Tibial nerve (tissue), 4 donors: ENCODE measurements around the gene YES1. TPM values are rescaled to one million over a fixed set of nuclear protein-coding genes. Genes with fewer than 3 reads are reported as not detected.
"Not testable (repeated sequence)": the region's sequence is repeated elsewhere in the genome, so short reads cannot be mapped to it uniquely, and the experiment has no call there.

Experiments used
- DNase-seq, 2 donors: peaks; one replicate each; pipeline ENCODE4 v3.0.0-alpha.2; 2019; ENCODE audit warnings: low spot score in 2 of 2
- H3K27ac ChIP-seq, 4 donors: fragments of 200-600 bp; sonication (generic) in 3 of 4; one replicate each; pipeline ENCODE4 v1.5.1; 2017 to 2019; ENCODE audit warnings: mild to moderate bottlenecking in 1 of 4
- H3K27me3 ChIP-seq, 2 donors: fragments of 200-600 bp; sonication (generic) in 1 of 2; one replicate each; pipeline versions ENCODE4 v1.5.1 to v1.6.0; 2017 to 2019
- H3K36me3 ChIP-seq, 3 donors: fragments of 200-600 bp; sonication (generic); one replicate each; pipeline ENCODE4 v1.5.1; 2018 to 2019
- H3K4me1 ChIP-seq, 4 donors: fragments of 200-600 bp; sonication (generic) in 3 of 4; one replicate each; pipeline ENCODE4 v1.5.1; 2017 to 2019
- H3K4me3 ChIP-seq, 4 donors: fragments of 200-600 bp; sonication (generic) in 3 of 4; one replicate each; pipeline ENCODE4 v1.5.1; 2017 to 2019; ENCODE audit warnings: mild to moderate bottlenecking in 1 of 4, moderate library complexity in 1 of 4
- H3K9me3 ChIP-seq, 4 donors: fragments of 200-600 bp; sonication (generic) in 3 of 4; one replicate each; pipeline ENCODE4 v1.5.1; 2017 to 2019
- CTCF ChIP-seq, 5 experiments: fragments of 200-600 bp in 3 of 5; fragments of 450-650 bp in 2 of 5; sonication (generic) in 3 of 5; IDR thresholded peaks; one replicate each; pipeline ENCODE4 v1.5.1; 2016 to 2019; ENCODE audit warnings: antibody characterized with exemption in 5 of 5, mild to moderate bottlenecking in 3 of 5, moderate library complexity in 2 of 5
- EP300 ChIP-seq, 2 donors: sonication (generic); formaldehyde crosslinking; IDR thresholded peaks; one replicate each; pipeline ENCODE4 v1.6.1; 2017; ENCODE audit warnings: antibody characterized with exemption in 2 of 2, mild to moderate bottlenecking in 1 of 2
- POLR2A ChIP-seq, 2 donors: fragments of 450-650 bp; IDR thresholded peaks; one replicate each; pipeline ENCODE4 v1.6.1; 2017; ENCODE audit warnings: antibody characterized with exemption in 2 of 2, mild to moderate bottlenecking in 2 of 2, moderate library complexity in 2 of 2
- WGBS, 2 donors: methylation state at CpG; one replicate each; pipeline ENCODE4 v1.1.5; 2018; 5-methylcytosine and 5-hydroxymethylcytosine counted together
- total RNA-seq, 4 donors: library from RNA; depleted of rRNA; stranded (reverse); fragments of >200 nt; gene quantifications; one replicate each; pipeline ENCODE4 v1.1.0, GENCODE V29; 2016

YES1 gene
- total RNA-seq, 4 donors from 2014 or later: 47.5 to 73.0 (median 59.1) TPM

- peak overlapping the region; percentile 85 to 96 (median 94) for H3K27ac ChIP-seq
- peaks cover 0 to 19% (median 5%) of the 10 kb centered on the region in 4 donors for H3K4me1 ChIP-seq
- H3K27me3 ChIP-seq: no peaks in the 10 kb centered on the region
- H3K36me3 ChIP-seq: no peaks in the 10 kb centered on the region
- peak overlapping the region in 2 of 4 donors; percentile 94 for H3K4me3 ChIP-seq
- no peak for DNase-seq
- whole genome bisulfite sequencing, 2 donors: 52 to 59% methylated on average over 18 of the region's 18 CpGs
- no peaks in the 10 kb centered on the region for H3K9me3 ChIP-seq
- TF ChIP-seq CTCF (IDR thresholded peaks at IDR 0.05): no peak
- TF ChIP-seq POLR2A (IDR thresholded peaks at IDR 0.05): no peak
- TF ChIP-seq EP300 (IDR thresholded peaks at IDR 0.05): no peak
Measured at GRCh38 chr18:813172-814071, 1.4 kb upstream of the YES1 start.

- H3K4me1 ChIP-seq: peaks cover 0 to 25% (median 5%) of the 10 kb centered on the region in 4 donors
Measured at GRCh38 chr18:812376-813171, 532 bp upstream of the YES1 start.

GRCh38 chr18:811182-811891, 705 bp downstream of the YES1 start:
- Histone ChIP-seq H3K4me3 (peak overlapping the region; percentile 59 to 94 (median 86)), H3K27me3 (no peaks in the 10 kb centered on the region), H3K27ac (peak overlapping the region; percentile 85 to 96 (median 94)), H3K36me3 (no peaks in the 10 kb centered on the region), H3K9me3 (no peaks in the 10 kb centered on the region), H3K4me1 (peaks cover 0 to 25% (median 5%) of the 10 kb centered on the region in 4 donors)
- TF ChIP-seq EP300 (IDR thresholded peaks at IDR 0.05) (no peak), POLR2A (IDR thresholded peaks at IDR 0.05) (no peak), CTCF (IDR thresholded peaks at IDR 0.05) (no peak)
- no peak for DNase-seq
- 0 to 1% methylated on average over 26 to 30 of the region's 30 CpGs for WGBS, 2 donors

More at GRCh38 chr18:812376-813171, 532 bp upstream of the YES1 start:
- DNase-seq: peak; percentile 54 to 67
- Histone ChIP-seq H3K36me3 (no peaks in the 10 kb centered on the region), H3K27me3 (no peaks in the 10 kb centered on the region), H3K4me3 (peak overlapping the region; percentile 59 to 94 (median 86)), H3K27ac (peak overlapping the region; percentile 85 to 96 (median 94)), H3K9me3 (no peaks in the 10 kb centered on the region)
- 1% methylated on average over 46 to 64 of the region's 66 CpGs for WGBS, 2 donors
- no peak for TF ChIP-seq CTCF (IDR thresholded peaks at IDR 0.05)
- peak in 1 of 2 donors; percentile 35 for TF ChIP-seq EP300 (IDR thresholded peaks at IDR 0.05)
- peak in 1 of 2 donors; percentile 47 for TF ChIP-seq POLR2A (IDR thresholded peaks at IDR 0.05)

- Histone ChIP-seq H3K36me3 (no peaks in the 10 kb centered on the region), H3K9me3 (no peaks in the 10 kb centered on the region), H3K4me3 (no peak overlapping the region), H3K27ac (no peak overlapping the region), H3K27me3 (no peaks in the 10 kb centered on the region), H3K4me1 (peaks cover 0 to 36% (median 5%) of the 10 kb centered on the region in 4 donors)
- 71 to 74% methylated on average over 6 of the region's 6 CpGs for WGBS, 2 donors
- DNase-seq: no peak
- TF ChIP-seq CTCF (IDR thresholded peaks at IDR 0.05) (no peak), POLR2A (IDR thresholded peaks at IDR 0.05) (no peak), EP300 (IDR thresholded peaks at IDR 0.05) (no peak)
Measured at GRCh38 chr18:809985-810642, 1.9 kb downstream of the YES1 start.

- H3K4me3 ChIP-seq, DNase-seq, H3K9me3 ChIP-seq, H3K36me3 ChIP-seq, H3K27me3 ChIP-seq, H3K27ac ChIP-seq: not testable (repeated sequence)
- H3K4me1 ChIP-seq: peaks cover 0 to 39% (median 5%) of the 10 kb centered on the region in 4 donors
- 97 to 98% methylated on average over 11 of the region's 11 CpGs for WGBS, 2 donors
Measured at GRCh38 chr18:809228-809627, 2.8 kb downstream of the YES1 start.
